ENCODE measurements around the gene BICC1. TPM values are rescaled to one million over a fixed set of nuclear protein-coding genes. Genes with fewer than 3 reads are reported as not detected.

BICC1 gene
- total RNA-seq, 1 experiment from 2014 or later = 0.67 TPM

GRCh38 chr10:58672845-58673244 is 160.2 kb downstream of the BICC1 start:
- in situ Hi-C loops (cut with HindIII; ENCODE audit: low pct_unique_long_range_greater_than_20kb, low sequenced_read_pairs) = no loop called here
- ChIA-PET POLR2A (no interaction called here), CTCF (no interaction called here)
- Histone ChIP-seq H3K4me1 (ENCODE audit: control insufficient read depth, insufficient read depth, low read length) (no peaks in the 10 kb centered on the region), H3K36me3 (ENCODE audit: control insufficient read depth, insufficient read depth, low read length) (no peaks in the 10 kb centered on the region), H3K4me3 (ENCODE audit: low read depth in 2 of 2, low read length in 2 of 2) (no peak overlapping the region), H3K27ac (ENCODE audit: low read length) (no peak overlapping the region), H3K9me3 (ENCODE audit: control insufficient read depth, insufficient read depth, low read depth, low read length) (no peaks in the 10 kb centered on the region), H3K27me3 (ENCODE audit: control insufficient read depth, insufficient read depth, low read length) (no peaks in the 10 kb centered on the region)
- ATAC-seq = no peak
- BruUV-seq (replicated peaks) = no TSS peak
- intact Hi-C loops (cut with micrococcal nuclease; ENCODE audit: unreplicated experiment) = no loop called here
- TF ChIP-seq SIN3A (IDR thresholded peaks at IDR 0.05; ENCODE audit: borderline replicate concordance, insufficient read depth, low read depth, low read length) (no peak), TCF7L2 (IDR thresholded peaks at IDR 0.05; ENCODE audit: low read depth, low read length) (no peak), REST (IDR thresholded peaks at IDR 0.05; ENCODE audit: insufficient read depth in 1 of 2, low read depth in 2 of 2, low read length in 1 of 2) (no peak), POLR2AphosphoS5 (IDR thresholded peaks at IDR 0.05; ENCODE audit: low read depth, low read length) (no peak), CTCF (IDR thresholded peaks at IDR 0.05) (no peak)
- no peak for DNase-seq (ENCODE audit: low read depth, low spot score)

GRCh38 chr10:58674251-58674650 is 161.6 kb downstream of the BICC1 start:
- Histone ChIP-seq H3K36me3 (ENCODE audit: control insufficient read depth, insufficient read depth, low read length) (no peaks in the 10 kb centered on the region), H3K27ac (ENCODE audit: low read length) (no peak overlapping the region), H3K9me3 (ENCODE audit: control insufficient read depth, insufficient read depth, low read depth, low read length) (no peaks in the 10 kb centered on the region), H3K27me3 (ENCODE audit: control insufficient read depth, insufficient read depth, low read length) (no peaks in the 10 kb centered on the region), H3K4me1 (ENCODE audit: control insufficient read depth, insufficient read depth, low read length) (no peaks in the 10 kb centered on the region), H3K4me3 (ENCODE audit: low read depth in 2 of 2, low read length in 2 of 2) (no peak overlapping the region)
- DNase-seq (ENCODE audit: low read depth, low spot score) (no peak), ATAC-seq (no peak)
- ChIA-PET CTCF (no interaction called here), POLR2A (no interaction called here)
- in situ Hi-C loops (cut with HindIII; ENCODE audit: low pct_unique_long_range_greater_than_20kb, low sequenced_read_pairs) (no loop called here), intact Hi-C loops (cut with micrococcal nuclease; ENCODE audit: unreplicated experiment) (no loop called here)
- no TSS peak for BruUV-seq (replicated peaks)
- no peak for TF ChIP-seq SIN3A (IDR thresholded peaks at IDR 0.05; ENCODE audit: borderline replicate concordance, insufficient read depth, low read depth, low read length)
- TF ChIP-seq POLR2AphosphoS5 (IDR thresholded peaks at IDR 0.05; ENCODE audit: low read depth, low read length) = no peak

GRCh38 chr10:58675321-58675720 is 162.6 kb downstream of the BICC1 start:
- H3K4me3 ChIP-seq (ENCODE audit: low read depth in 2 of 2, low read length in 2 of 2) = no peak overlapping the region
- TF ChIP-seq CTCF (IDR thresholded peaks at IDR 0.05) = no peak
- no peak for TF ChIP-seq TCF7L2 (IDR thresholded peaks at IDR 0.05; ENCODE audit: low read depth, low read length)
- TF ChIP-seq SIN3A (IDR thresholded peaks at IDR 0.05; ENCODE audit: borderline replicate concordance, insufficient read depth, low read depth, low read length) = no peak
- TF ChIP-seq REST (IDR thresholded peaks at IDR 0.05; ENCODE audit: insufficient read depth in 1 of 2, low read depth in 2 of 2, low read length in 1 of 2) = no peak
- TF ChIP-seq POLR2AphosphoS5 (IDR thresholded peaks at IDR 0.05; ENCODE audit: low read depth, low read length) = no peak

More at GRCh38 chr10:58675321-58675720, 162.6 kb downstream of the BICC1 start:
- no peak for ATAC-seq
- intact Hi-C loops (cut with micrococcal nuclease; ENCODE audit: unreplicated experiment) = no loop called here
- Histone ChIP-seq H3K27me3 (ENCODE audit: control insufficient read depth, insufficient read depth, low read length) (no peaks in the 10 kb centered on the region), H3K36me3 (ENCODE audit: control insufficient read depth, insufficient read depth, low read length) (no peaks in the 10 kb centered on the region), H3K4me1 (ENCODE audit: control insufficient read depth, insufficient read depth, low read length) (no peaks in the 10 kb centered on the region), H3K27ac (ENCODE audit: low read length) (no peak overlapping the region), H3K9me3 (ENCODE audit: control insufficient read depth, insufficient read depth, low read depth, low read length) (no peaks in the 10 kb centered on the region)
- in situ Hi-C loops (cut with HindIII; ENCODE audit: low pct_unique_long_range_greater_than_20kb, low sequenced_read_pairs) = no loop called here
- ChIA-PET CTCF (no interaction called here), POLR2A (no interaction called here)
- DNase-seq (ENCODE audit: low read depth, low spot score) = no peak
- BruUV-seq (replicated peaks) = no TSS peak
